Measurements from ENCODE around the gene PRIMA1. TPM values are rescaled to one million over a fixed set of nuclear protein-coding genes. Genes with fewer than 3 reads are reported as not detected.

Gene PRIMA1
- total RNA-seq, 4 donors from 2014 or later, result 1.0 to 5.0 (median 1.3) TPM

GRCh38 chr14:93775744-93776143 is 12.5 kb downstream of the PRIMA1 start:
- Histone ChIP-seq H3K9me3 (no peaks in the 10 kb centered on the region), H3K4me3 (no peak overlapping the region), H3K4me1 (peaks cover 0 to 7% (median 0%) of the 10 kb centered on the region in 3 donors), H3K27ac (peak overlapping the region in 3 of 4 donors; percentile 30 to 62 (median 46)), H3K27me3 (no peaks in the 10 kb centered on the region), H3K36me3 (peaks cover 0 to 5% (median 0%) of the 10 kb centered on the region in 3 donors)
- no peak for DNase-seq
- no peak for TF ChIP-seq POLR2A (IDR thresholded peaks at IDR 0.05)
- no peak for TF ChIP-seq CTCF (IDR thresholded peaks at IDR 0.05)
- intact Hi-C loops (cut with DNase I), result no loop called here
- 47 to 72% methylated on average over 2 of the region's 3 CpGs for WGBS, 2 donors

- WGBS, 2 donors, result 80 to 92% methylated on average over 2 of the region's 2 CpGs
- intact Hi-C loops (cut with DNase I), result no loop called here
- H3K27ac ChIP-seq, result peak overlapping the region in 1 of 4 donors; percentile 46
These were observed 13.1 kb downstream of the PRIMA1 start for GRCh38 chr14:93775158-93775557.

GRCh38 chr14:93772263-93772662 is 16.0 kb downstream of the PRIMA1 start:
- 33 to 64% methylated on average over 3 to 4 of the region's 5 CpGs for WGBS, 2 donors
- TF ChIP-seq POLR2A (IDR thresholded peaks at IDR 0.05) (no peak), CTCF (IDR thresholded peaks at IDR 0.05) (no peak)

More at GRCh38 chr14:93775158-93775557, 13.1 kb downstream of the PRIMA1 start:
- Histone ChIP-seq H3K4me3 (no peak overlapping the region), H3K4me1 (peaks cover 0 to 7% (median 0%) of the 10 kb centered on the region in 3 donors), H3K9me3 (no peaks in the 10 kb centered on the region), H3K27me3 (no peaks in the 10 kb centered on the region), H3K36me3 (peaks cover 0 to 5% (median 0%) of the 10 kb centered on the region in 3 donors)
- DNase-seq, result no peak
- no peak for TF ChIP-seq CTCF (IDR thresholded peaks at IDR 0.05)
- TF ChIP-seq POLR2A (IDR thresholded peaks at IDR 0.05), result no peak

GRCh38 chr14:93765970-93766369 is 22.3 kb downstream of the PRIMA1 start:
- Histone ChIP-seq H3K36me3 (no peaks in the 10 kb centered on the region), H3K4me3 (no peak overlapping the region), H3K9me3 (no peaks in the 10 kb centered on the region), H3K27ac (peak overlapping the region in 3 of 4 donors; percentile 9 to 80 (median 79)), H3K4me1 (peaks cover 0 to 28% (median 3%) of the 10 kb centered on the region in 3 donors), H3K27me3 (peaks cover 0 to 7% (median 0%) of the 10 kb centered on the region in 4 donors)
- intact Hi-C loops (cut with DNase I), result no loop called here
- no peak for TF ChIP-seq POLR2A (IDR thresholded peaks at IDR 0.05)
- no peak for TF ChIP-seq CTCF (IDR thresholded peaks at IDR 0.05)
- DNase-seq, result no peak
- 61 to 63% methylated on average over 2 to 3 of the region's 3 CpGs for WGBS, 2 donors

More at GRCh38 chr14:93772263-93772662, 16.0 kb downstream of the PRIMA1 start:
- Histone ChIP-seq H3K27me3 (no peaks in the 10 kb centered on the region), H3K27ac (peak overlapping the region; percentile 24 to 62 (median 47)), H3K36me3 (peaks cover 0 to 5% (median 0%) of the 10 kb centered on the region in 3 donors), H3K9me3 (no peaks in the 10 kb centered on the region), H3K4me3 (no peak overlapping the region), H3K4me1 (peaks cover 0 to 7% (median 0%) of the 10 kb centered on the region in 3 donors)
- no peak for DNase-seq
- intact Hi-C loops (cut with DNase I), result no loop called here

GRCh38 chr14:93765155-93765554 is 23.1 kb downstream of the PRIMA1 start:
- TF ChIP-seq CTCF (IDR thresholded peaks at IDR 0.05) (no peak), POLR2A (IDR thresholded peaks at IDR 0.05) (no peak)
- intact Hi-C loops (cut with DNase I), result no loop called here
- Histone ChIP-seq H3K36me3 (no peaks in the 10 kb centered on the region), H3K27me3 (peaks cover 0 to 7% (median 0%) of the 10 kb centered on the region in 4 donors), H3K4me3 (no peak overlapping the region), H3K9me3 (no peaks in the 10 kb centered on the region), H3K27ac (peak overlapping the region; percentile 20 to 80 (median 79)), H3K4me1 (peaks cover 0 to 36% (median 3%) of the 10 kb centered on the region in 3 donors)
- 58 to 61% methylated on average over 4 of the region's 4 CpGs for WGBS, 2 donors
- DNase-seq, result no peak

All from esophagus squamous epithelium (tissue), 5 donors.